Measurements from ENCODE around the gene APOA1.

DNA sequence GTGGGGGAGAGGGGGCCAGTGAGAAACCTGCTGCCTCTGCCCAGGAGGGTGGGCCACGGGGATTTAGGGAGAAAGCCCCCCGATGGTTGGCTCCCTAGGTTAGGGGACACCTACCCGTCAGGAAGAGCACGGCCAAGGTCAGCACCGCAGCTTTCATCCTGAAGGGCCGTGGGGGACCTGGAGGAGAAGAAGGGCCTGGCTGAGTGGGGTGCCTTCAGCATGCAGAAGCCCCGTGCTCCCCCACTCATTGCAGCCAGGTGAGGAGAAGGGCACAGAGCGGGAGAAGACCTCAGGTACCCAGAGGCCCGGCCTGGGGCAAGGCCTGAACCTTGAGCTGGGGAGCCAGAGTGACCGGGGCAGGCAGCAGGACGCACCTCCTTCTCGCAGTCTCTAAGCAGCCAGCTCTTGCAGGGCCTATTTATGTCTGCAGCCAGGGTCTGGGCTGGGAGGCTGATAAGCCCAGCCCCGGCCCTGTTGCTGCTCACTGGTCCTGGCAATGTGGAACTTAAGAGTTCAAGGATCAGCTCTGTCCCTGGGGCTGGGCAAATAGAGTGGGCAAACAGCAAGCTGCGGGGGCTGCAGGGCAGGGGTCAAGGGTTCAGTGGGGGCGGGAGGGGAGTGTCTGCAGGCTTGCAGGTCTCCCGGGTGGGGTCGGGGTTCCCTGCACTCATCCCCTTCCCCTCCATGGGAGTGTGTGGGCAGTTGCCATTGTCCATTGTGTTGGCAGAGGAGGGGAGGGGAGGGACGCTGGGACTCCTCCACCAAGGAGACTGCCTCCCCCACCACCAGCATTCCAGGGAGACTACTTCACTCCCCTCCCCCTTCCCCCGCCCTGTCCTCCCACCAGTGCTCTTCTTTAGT, at the start of gene APOA1:
- TF ChIP-seq CTCF (optimal IDR thresholded peaks at IDR 0.05 in 1 of 3, IDR thresholded peaks at IDR 0.05 in 1 of 3, conservative IDR thresholded peaks at IDR 0.05 in 1 of 3; ENCODE audit: extremely low read depth in 1 of 3, insufficient read depth in 2 of 3, low read length in 3 of 3) (no peak), EZH2 (IDR thresholded peaks at IDR 0.05; ENCODE audit: low read length) (no peak)
